Amniotic stem cell (primary cell): Measurements from ENCODE around the gene ADARB2.

Source experiments
- DNase-seq: peaks from one replicate; lab custom pipeline; 2025; lab: John Stamatoyannopoulos, UW

The ADARB2 gene

GRCh38 chr10:1395025-1395480 lies 342.3 kb downstream of the ADARB2 start:
- DNase-seq = no peak

GRCh38 chr10:1394155-1394912 lies 343.0 kb downstream of the ADARB2 start:
- no peak for DNase-seq

GRCh38 chr10:1393481-1393880 lies 343.8 kb downstream of the ADARB2 start:
- DNase-seq = no peak

- DNase-seq = no peak
Observed at GRCh38 chr10:1392127-1392526, 345.2 kb downstream of the ADARB2 start.

- no peak for DNase-seq
Observed at GRCh38 chr10:1390200-1390599, 347.1 kb downstream of the ADARB2 start.

GRCh38 chr10:1384026-1384425 lies 353.3 kb downstream of the ADARB2 start:
- DNase-seq = no peak

- no peak for DNase-seq
Observed at GRCh38 chr10:1382711-1383110, 354.6 kb downstream of the ADARB2 start.

GRCh38 chr10:1381339-1381738 lies 356.0 kb downstream of the ADARB2 start:
- no peak for DNase-seq

GRCh38 chr10:1380088-1380671 lies 357.1 kb downstream of the ADARB2 start:
- DNase-seq = no peak

- no peak for DNase-seq
Observed at GRCh38 chr10:1379601-1380000, 357.7 kb downstream of the ADARB2 start.

GRCh38 chr10:1378473-1378872 lies 358.9 kb downstream of the ADARB2 start:
- no peak for DNase-seq

- no peak for DNase-seq
Observed at GRCh38 chr10:1377740-1378397, 359.5 kb downstream of the ADARB2 start.

GRCh38 chr10:1377231-1377630 lies 360.1 kb downstream of the ADARB2 start:
- no peak for DNase-seq

- no peak for DNase-seq
Observed at GRCh38 chr10:1376384-1376945, 360.9 kb downstream of the ADARB2 start.

GRCh38 chr10:1375346-1376170 lies 361.8 kb downstream of the ADARB2 start:
- no peak for DNase-seq

- DNase-seq = no peak
Observed at GRCh38 chr10:1374511-1375345, 362.6 kb downstream of the ADARB2 start.

- no peak for DNase-seq
Observed at GRCh38 chr10:1373287-1373686, 364.0 kb downstream of the ADARB2 start.

GRCh38 chr10:1372212-1372611 lies 365.1 kb downstream of the ADARB2 start:
- no peak for DNase-seq

GRCh38 chr10:1370298-1370697 lies 367.0 kb downstream of the ADARB2 start:
- no peak for DNase-seq

GRCh38 chr10:1369665-1370064 lies 367.7 kb downstream of the ADARB2 start:
- DNase-seq = no peak

- DNase-seq = no peak
Observed at GRCh38 chr10:1369197-1369596, 368.1 kb downstream of the ADARB2 start.
